ENCODE results near the gene ENOX1. TPM values are rescaled to one million over a fixed set of nuclear protein-coding genes. Genes with fewer than 3 reads are reported as not detected.

ENOX1 gene
- total RNA-seq, 1 donor from 2014 or later: 11.5 TPM

- no peaks in the 10 kb centered on the region for H3K4me1 ChIP-seq (ENCODE audit: control insufficient read depth in 3 of 3, insufficient read depth in 3 of 3, low read length in 3 of 3)
- H3K9ac ChIP-seq (ENCODE audit: low read depth in 1 of 3, low read length in 3 of 3): no peak overlapping the region
- no peak overlapping the region for H3K4me3 ChIP-seq (ENCODE audit: low read length in 3 of 3)
- H3K36me3 ChIP-seq (ENCODE audit: control insufficient read depth in 3 of 3, insufficient read depth in 3 of 3, low read length in 3 of 3): peaks cover 0 to 2% (median 0%) of the 10 kb centered on the region in 3 donors
- H3K27ac ChIP-seq (ENCODE audit: low read depth, low read length): no peak overlapping the region
- no peaks in the 10 kb centered on the region for H3K9me3 ChIP-seq (ENCODE audit: control insufficient read depth in 3 of 3, low read length in 3 of 3)
- no peaks in the 10 kb centered on the region for H3K27me3 ChIP-seq (ENCODE audit: control insufficient read depth in 3 of 3, insufficient read depth in 3 of 3, low read length in 3 of 3)
Measured at GRCh38 chr13:43596924-43597598, 189.7 kb downstream of the ENOX1 start.

DNA sequence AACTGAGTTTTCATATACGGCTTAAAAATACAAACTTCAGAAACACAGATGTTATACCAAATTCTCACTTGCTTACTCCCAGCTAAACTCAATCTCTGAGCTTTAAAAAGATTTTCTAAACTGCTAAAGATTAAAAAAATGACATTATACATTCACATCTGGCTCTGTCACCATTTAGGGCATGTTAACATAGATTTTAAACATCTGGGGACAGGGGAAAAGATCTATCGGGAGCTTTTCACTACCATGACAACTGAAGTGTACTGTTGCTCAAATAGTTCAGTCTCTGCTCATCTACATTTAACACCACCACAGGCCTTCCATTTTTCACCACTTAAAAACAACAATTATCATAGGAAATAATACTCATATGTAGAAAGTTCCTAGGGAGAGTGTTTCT is 190.8 kb downstream of the ENOX1 start:
- Histone ChIP-seq H3K9ac (ENCODE audit: low read depth in 1 of 3, low read length in 3 of 3) (no peak overlapping the region), H3K36me3 (ENCODE audit: control insufficient read depth in 3 of 3, insufficient read depth in 3 of 3, low read length in 3 of 3) (peaks cover 0 to 2% (median 0%) of the 10 kb centered on the region in 3 donors), H3K27ac (ENCODE audit: low read depth, low read length) (no peak overlapping the region), H3K27me3 (ENCODE audit: control insufficient read depth in 3 of 3, insufficient read depth in 3 of 3, low read length in 3 of 3) (no peaks in the 10 kb centered on the region), H3K9me3 (ENCODE audit: control insufficient read depth in 3 of 3, low read length in 3 of 3) (no peaks in the 10 kb centered on the region), H3K4me1 (ENCODE audit: control insufficient read depth in 3 of 3, insufficient read depth in 3 of 3, low read length in 3 of 3) (no peaks in the 10 kb centered on the region), H3K4me3 (ENCODE audit: low read length in 3 of 3) (no peak overlapping the region)

- no peaks in the 10 kb centered on the region for H3K36me3 ChIP-seq (ENCODE audit: control insufficient read depth in 3 of 3, insufficient read depth in 3 of 3, low read length in 3 of 3)
- H3K9ac ChIP-seq (ENCODE audit: low read depth in 1 of 3, low read length in 3 of 3): no peak overlapping the region
- no peak overlapping the region for H3K4me3 ChIP-seq (ENCODE audit: low read length in 3 of 3)
- H3K27me3 ChIP-seq (ENCODE audit: control insufficient read depth in 3 of 3, insufficient read depth in 3 of 3, low read length in 3 of 3): no peaks in the 10 kb centered on the region
- no peaks in the 10 kb centered on the region for H3K9me3 ChIP-seq (ENCODE audit: control insufficient read depth in 3 of 3, low read length in 3 of 3)
- no peak overlapping the region for H3K27ac ChIP-seq (ENCODE audit: low read depth, low read length)
- H3K4me1 ChIP-seq (ENCODE audit: control insufficient read depth in 3 of 3, insufficient read depth in 3 of 3, low read length in 3 of 3): no peaks in the 10 kb centered on the region
Measured at GRCh38 chr13:43587376-43587775, 199.4 kb downstream of the ENOX1 start.

- Histone ChIP-seq H3K4me1 (ENCODE audit: control insufficient read depth in 3 of 3, insufficient read depth in 3 of 3, low read length in 3 of 3) (peaks cover 0 to 5% (median 0%) of the 10 kb centered on the region in 3 donors), H3K36me3 (ENCODE audit: control insufficient read depth in 3 of 3, insufficient read depth in 3 of 3, low read length in 3 of 3) (no peaks in the 10 kb centered on the region), H3K27me3 (ENCODE audit: control insufficient read depth in 3 of 3, insufficient read depth in 3 of 3, low read length in 3 of 3) (no peaks in the 10 kb centered on the region), H3K9me3 (ENCODE audit: control insufficient read depth in 3 of 3, low read length in 3 of 3) (no peaks in the 10 kb centered on the region), H3K9ac (ENCODE audit: low read depth in 1 of 3, low read length in 3 of 3) (no peak overlapping the region), H3K4me3 (ENCODE audit: low read length in 3 of 3) (no peak overlapping the region), H3K27ac (ENCODE audit: low read depth, low read length) (no peak overlapping the region)
Measured at GRCh38 chr13:43584751-43585150, 202.0 kb downstream of the ENOX1 start.

DNA sequence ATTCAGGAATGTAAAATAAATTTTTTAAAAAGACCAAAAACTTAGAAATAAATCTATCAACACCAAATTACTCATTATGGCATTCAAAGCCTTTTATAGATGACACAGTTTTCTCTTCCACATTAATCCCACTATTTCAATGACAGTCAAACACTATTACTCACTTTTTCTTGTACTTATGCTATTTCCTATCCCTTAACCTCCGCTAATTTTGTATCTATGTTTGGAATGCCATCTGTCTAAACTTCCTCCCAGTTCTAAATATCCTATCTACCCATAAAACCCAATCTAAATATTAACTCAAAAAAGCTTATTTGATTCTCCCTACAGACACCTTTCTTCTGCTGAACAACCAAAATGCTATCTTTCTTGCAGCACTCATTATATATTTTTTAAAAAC is 203.5 kb downstream of the ENOX1 start:
- H3K4me3 ChIP-seq (ENCODE audit: low read length in 3 of 3): no peak overlapping the region
- H3K27me3 ChIP-seq (ENCODE audit: control insufficient read depth in 3 of 3, insufficient read depth in 3 of 3, low read length in 3 of 3): no peaks in the 10 kb centered on the region
- no peaks in the 10 kb centered on the region for H3K36me3 ChIP-seq (ENCODE audit: control insufficient read depth in 3 of 3, insufficient read depth in 3 of 3, low read length in 3 of 3)
- H3K9ac ChIP-seq (ENCODE audit: low read depth in 1 of 3, low read length in 3 of 3): no peak overlapping the region
- H3K27ac ChIP-seq (ENCODE audit: low read depth, low read length): no peak overlapping the region
- H3K4me1 ChIP-seq (ENCODE audit: control insufficient read depth in 3 of 3, insufficient read depth in 3 of 3, low read length in 3 of 3): peaks cover 0 to 5% (median 0%) of the 10 kb centered on the region in 3 donors
- H3K9me3 ChIP-seq (ENCODE audit: control insufficient read depth in 3 of 3, low read length in 3 of 3): no peaks in the 10 kb centered on the region

DNA sequence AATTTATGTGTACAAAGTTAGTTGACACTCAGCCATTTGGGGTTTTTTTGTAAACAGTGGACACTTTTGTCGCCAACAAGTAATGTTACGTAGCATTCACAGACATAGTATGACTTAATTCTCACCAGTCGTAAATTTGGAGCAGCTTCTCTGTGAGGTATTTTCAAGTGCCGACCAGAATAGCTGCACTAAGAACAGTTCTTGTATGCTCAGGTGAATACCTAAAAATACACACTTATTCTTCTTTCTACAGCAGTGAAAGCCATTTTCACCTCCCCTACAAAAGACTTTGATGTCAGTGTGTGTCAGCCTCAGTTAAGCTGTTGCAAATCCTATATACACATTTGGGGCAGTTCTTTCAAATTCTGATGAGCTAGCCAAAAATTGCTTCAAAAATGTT is 206.5 kb downstream of the ENOX1 start:
- peaks cover 0 to 5% (median 0%) of the 10 kb centered on the region in 3 donors for H3K4me1 ChIP-seq (ENCODE audit: control insufficient read depth in 3 of 3, insufficient read depth in 3 of 3, low read length in 3 of 3)
- H3K9ac ChIP-seq (ENCODE audit: low read depth in 1 of 3, low read length in 3 of 3): no peak overlapping the region
- H3K27ac ChIP-seq (ENCODE audit: low read depth, low read length): no peak overlapping the region
- no peak overlapping the region for H3K4me3 ChIP-seq (ENCODE audit: low read length in 3 of 3)
- H3K36me3 ChIP-seq (ENCODE audit: control insufficient read depth in 3 of 3, insufficient read depth in 3 of 3, low read length in 3 of 3): no peaks in the 10 kb centered on the region
- no peaks in the 10 kb centered on the region for H3K27me3 ChIP-seq (ENCODE audit: control insufficient read depth in 3 of 3, insufficient read depth in 3 of 3, low read length in 3 of 3)
- no peaks in the 10 kb centered on the region for H3K9me3 ChIP-seq (ENCODE audit: control insufficient read depth in 3 of 3, low read length in 3 of 3)

- peaks cover 0 to 5% (median 0%) of the 10 kb centered on the region in 3 donors for H3K4me1 ChIP-seq (ENCODE audit: control insufficient read depth in 3 of 3, insufficient read depth in 3 of 3, low read length in 3 of 3)
- no peak overlapping the region for H3K9ac ChIP-seq (ENCODE audit: low read depth in 1 of 3, low read length in 3 of 3)
- H3K4me3 ChIP-seq (ENCODE audit: low read length in 3 of 3): no peak overlapping the region
- no peaks in the 10 kb centered on the region for H3K36me3 ChIP-seq (ENCODE audit: control insufficient read depth in 3 of 3, insufficient read depth in 3 of 3, low read length in 3 of 3)
- no peaks in the 10 kb centered on the region for H3K27me3 ChIP-seq (ENCODE audit: control insufficient read depth in 3 of 3, insufficient read depth in 3 of 3, low read length in 3 of 3)
- H3K27ac ChIP-seq (ENCODE audit: low read depth, low read length): no peak overlapping the region
- no peaks in the 10 kb centered on the region for H3K9me3 ChIP-seq (ENCODE audit: control insufficient read depth in 3 of 3, low read length in 3 of 3)
Measured at GRCh38 chr13:43579321-43579720, 207.5 kb downstream of the ENOX1 start.

DNA sequence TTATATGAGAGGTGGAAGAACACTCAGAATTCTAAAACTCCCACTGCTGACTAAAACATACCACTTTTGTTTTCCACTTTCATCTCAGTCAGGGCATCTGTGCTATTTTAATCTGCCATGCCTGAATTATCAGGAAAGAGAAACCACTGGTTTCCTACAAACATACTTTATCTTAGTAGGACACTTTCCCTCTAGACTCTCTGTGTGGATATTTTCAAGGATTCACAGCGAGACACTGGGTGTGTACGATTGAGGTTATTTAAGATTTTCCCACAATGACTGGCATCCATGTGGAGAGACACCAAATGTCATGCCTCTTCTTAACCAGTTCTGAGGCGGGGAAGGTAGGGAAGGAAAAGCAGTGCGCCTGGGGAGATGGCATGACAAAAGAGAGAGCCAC is 212.2 kb downstream of the ENOX1 start:
- no peak overlapping the region for H3K27ac ChIP-seq (ENCODE audit: low read depth, low read length)
- H3K4me1 ChIP-seq (ENCODE audit: control insufficient read depth in 3 of 3, insufficient read depth in 3 of 3, low read length in 3 of 3): no peaks in the 10 kb centered on the region
- H3K9me3 ChIP-seq (ENCODE audit: control insufficient read depth in 3 of 3, low read length in 3 of 3): no peaks in the 10 kb centered on the region
- no peak overlapping the region for H3K9ac ChIP-seq (ENCODE audit: low read depth in 1 of 3, low read length in 3 of 3)
- no peaks in the 10 kb centered on the region for H3K27me3 ChIP-seq (ENCODE audit: control insufficient read depth in 3 of 3, insufficient read depth in 3 of 3, low read length in 3 of 3)
- no peak overlapping the region for H3K4me3 ChIP-seq (ENCODE audit: low read length in 3 of 3)
- H3K36me3 ChIP-seq (ENCODE audit: control insufficient read depth in 3 of 3, insufficient read depth in 3 of 3, low read length in 3 of 3): no peaks in the 10 kb centered on the region

- H3K9me3 ChIP-seq (ENCODE audit: control insufficient read depth in 3 of 3, low read length in 3 of 3): no peaks in the 10 kb centered on the region
- H3K27me3 ChIP-seq (ENCODE audit: control insufficient read depth in 3 of 3, insufficient read depth in 3 of 3, low read length in 3 of 3): no peaks in the 10 kb centered on the region
- no peak overlapping the region for H3K4me3 ChIP-seq (ENCODE audit: low read length in 3 of 3)
- no peaks in the 10 kb centered on the region for H3K36me3 ChIP-seq (ENCODE audit: control insufficient read depth in 3 of 3, insufficient read depth in 3 of 3, low read length in 3 of 3)
- no peak overlapping the region for H3K9ac ChIP-seq (ENCODE audit: low read depth in 1 of 3, low read length in 3 of 3)
- H3K4me1 ChIP-seq (ENCODE audit: control insufficient read depth in 3 of 3, insufficient read depth in 3 of 3, low read length in 3 of 3): no peaks in the 10 kb centered on the region
- H3K27ac ChIP-seq (ENCODE audit: low read depth, low read length): no peak overlapping the region
Measured at GRCh38 chr13:43573802-43574514, 212.8 kb downstream of the ENOX1 start.

DNA sequence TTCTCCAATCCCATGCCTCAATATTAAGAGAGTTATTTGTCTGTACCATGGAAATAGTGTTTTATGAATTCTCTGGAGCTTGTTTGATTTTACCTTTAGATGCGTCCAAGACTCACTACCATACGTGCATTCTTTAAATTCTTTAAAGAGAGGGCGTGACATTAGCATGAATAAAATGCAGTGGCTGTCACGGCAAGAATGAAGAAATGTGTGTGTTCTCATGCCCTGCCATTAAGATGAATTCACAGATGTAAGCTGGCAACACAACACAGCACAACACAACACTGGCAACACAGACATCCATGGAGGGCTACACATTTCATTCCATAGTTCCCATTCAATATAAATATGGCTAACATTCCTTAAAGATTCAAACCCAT is 213.4 kb downstream of the ENOX1 start:
- Histone ChIP-seq H3K9me3 (ENCODE audit: control insufficient read depth in 3 of 3, low read length in 3 of 3) (no peaks in the 10 kb centered on the region), H3K36me3 (ENCODE audit: control insufficient read depth in 3 of 3, insufficient read depth in 3 of 3, low read length in 3 of 3) (no peaks in the 10 kb centered on the region), H3K27ac (ENCODE audit: low read depth, low read length) (no peak overlapping the region), H3K4me3 (ENCODE audit: low read length in 3 of 3) (no peak overlapping the region), H3K27me3 (ENCODE audit: control insufficient read depth in 3 of 3, insufficient read depth in 3 of 3, low read length in 3 of 3) (no peaks in the 10 kb centered on the region), H3K9ac (ENCODE audit: low read depth in 1 of 3, low read length in 3 of 3) (no peak overlapping the region), H3K4me1 (ENCODE audit: control insufficient read depth in 3 of 3, insufficient read depth in 3 of 3, low read length in 3 of 3) (no peaks in the 10 kb centered on the region)
